SH-SY5Y (cell line): ENCODE measurements around the gene PJA1.

Experiments used
- GATA2 ChIP-seq: IDR thresholded peaks from 2 replicates; pipeline ENCODE4 v1.6.1; 2011; ENCODE audit warnings: mild to moderate bottlenecking, low read depth, low read length
- GATA3 ChIP-seq: IDR thresholded peaks from 2 replicates; pipeline ENCODE4 v1.6.1; 2011; ENCODE audit warnings: low read depth, mild to moderate bottlenecking, low read length, moderate library complexity

DNA sequence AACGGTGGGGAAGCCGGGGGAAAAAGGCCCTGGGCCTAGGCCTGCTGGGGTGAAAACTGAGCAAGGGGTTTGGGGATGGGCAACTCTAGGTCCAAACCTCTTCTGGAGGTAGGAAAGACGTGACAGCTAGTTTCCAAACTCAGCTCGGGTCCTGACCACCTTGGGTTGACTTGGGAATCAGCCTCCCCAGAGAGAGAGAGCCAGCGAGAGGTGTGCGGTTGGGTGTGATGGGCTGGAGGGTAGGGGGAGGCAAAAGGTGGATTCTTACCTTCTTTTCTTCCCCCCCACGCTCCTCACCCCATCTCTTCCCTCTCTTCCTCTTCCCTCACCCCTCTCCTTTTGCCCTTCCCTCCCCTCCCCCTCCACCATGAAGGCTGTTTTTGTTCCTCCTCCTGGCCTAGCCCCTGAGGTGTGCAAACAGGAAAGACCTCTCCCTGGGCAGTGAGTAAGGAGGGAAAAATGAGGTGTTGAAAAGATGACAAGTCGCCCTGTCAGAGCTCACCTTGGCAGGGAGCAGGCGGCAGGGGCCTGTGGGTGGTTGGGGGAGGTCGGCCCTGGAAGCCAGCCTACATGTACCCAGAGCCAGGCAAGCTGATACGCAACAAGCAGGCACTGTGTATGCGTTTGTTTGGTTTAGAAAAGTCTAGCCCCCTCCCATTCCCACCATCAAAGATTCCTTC is 14.8 kb downstream of the PJA1 start:
- TF ChIP-seq GATA2 (no peak), GATA3 (no peak)
